ENCODE data around the gene NPIPA3.

DNA sequence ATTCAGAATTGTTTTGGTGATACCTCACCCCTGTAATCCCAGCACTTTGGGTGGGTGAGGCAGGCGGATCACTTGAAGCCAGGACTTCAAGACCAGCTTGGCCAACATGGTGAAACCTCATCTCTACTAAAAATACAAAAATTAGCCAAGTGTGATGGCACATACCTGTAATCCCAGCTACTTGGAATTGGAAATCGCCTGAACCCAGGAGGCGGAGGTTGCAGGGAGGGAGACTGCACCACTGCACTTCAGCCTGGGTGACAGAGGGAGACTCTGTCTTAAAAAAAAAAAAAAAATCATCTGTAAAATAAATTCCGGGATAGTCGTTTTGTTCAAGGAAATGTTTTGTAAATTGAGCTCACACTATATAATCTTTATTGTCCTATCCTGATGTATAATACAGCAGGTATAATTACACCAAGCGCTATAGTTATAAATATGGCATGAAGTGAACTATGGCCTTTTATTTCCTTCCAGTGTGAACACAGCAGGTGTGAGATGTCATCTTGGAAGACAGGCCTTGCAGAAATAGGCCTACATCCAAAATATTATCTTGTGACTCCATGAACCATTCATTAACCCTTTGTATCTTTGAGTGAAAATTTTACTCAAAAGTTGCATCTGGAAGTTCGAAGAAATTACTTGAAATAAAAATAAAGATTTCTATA lies 34.5 kb upstream of the NPIPA3 start:
- TF ChIP-seq, protein P1, sequence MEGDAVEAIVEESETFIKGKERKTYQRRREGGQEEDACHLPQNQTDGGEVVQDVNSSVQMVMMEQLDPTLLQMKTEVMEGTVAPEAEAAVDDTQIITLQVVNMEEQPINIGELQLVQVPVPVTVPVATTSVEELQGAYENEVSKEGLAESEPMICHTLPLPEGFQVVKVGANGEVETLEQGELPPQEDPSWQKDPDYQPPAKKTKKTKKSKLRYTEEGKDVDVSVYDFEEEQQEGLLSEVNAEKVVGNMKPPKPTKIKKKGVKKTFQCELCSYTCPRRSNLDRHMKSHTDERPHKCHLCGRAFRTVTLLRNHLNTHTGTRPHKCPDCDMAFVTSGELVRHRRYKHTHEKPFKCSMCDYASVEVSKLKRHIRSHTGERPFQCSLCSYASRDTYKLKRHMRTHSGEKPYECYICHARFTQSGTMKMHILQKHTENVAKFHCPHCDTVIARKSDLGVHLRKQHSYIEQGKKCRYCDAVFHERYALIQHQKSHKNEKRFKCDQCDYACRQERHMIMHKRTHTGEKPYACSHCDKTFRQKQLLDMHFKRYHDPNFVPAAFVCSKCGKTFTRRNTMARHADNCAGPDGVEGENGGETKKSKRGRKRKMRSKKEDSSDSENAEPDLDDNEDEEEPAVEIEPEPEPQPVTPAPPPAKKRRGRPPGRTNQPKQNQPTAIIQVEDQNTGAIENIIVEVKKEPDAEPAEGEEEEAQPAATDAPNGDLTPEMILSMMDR (IDR thresholded peaks at IDR 0.05 in 4 of 5, conservative IDR thresholded peaks at IDR 0.05 in 1 of 5), result no peak
- no peak for TF ChIP-seq POLR2A (IDR thresholded peaks at IDR 0.05)

Measured in gastrocnemius medialis (tissue), 4 donors.